ENCODE results near the gene BABAM2.
"Not testable (repeated sequence)": the region's sequence is repeated elsewhere in the genome, so short reads cannot be mapped to it uniquely, and the experiment has no call there.

Gene BABAM2

DNA sequence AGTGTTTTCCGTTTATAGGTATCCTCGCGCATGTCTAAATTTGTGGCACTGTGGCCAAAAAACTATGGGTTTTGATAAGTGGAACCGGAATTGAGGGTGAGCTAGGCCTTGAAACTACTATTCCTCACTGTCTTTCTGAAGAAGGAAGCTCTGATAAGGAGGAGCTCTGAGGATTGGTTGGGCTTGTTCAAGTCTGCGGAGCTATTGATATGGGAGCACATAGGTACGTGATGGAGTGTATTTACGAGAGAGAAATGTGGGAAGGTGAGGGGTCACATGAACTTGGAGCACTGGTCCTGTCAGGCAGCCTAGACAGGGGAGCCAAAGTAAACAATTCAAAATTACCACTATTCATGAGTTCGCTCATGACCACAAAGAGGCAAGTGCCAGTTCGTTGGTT is 131.4 kb downstream of the BABAM2 start:
- no peak for DNase-seq

DNA sequence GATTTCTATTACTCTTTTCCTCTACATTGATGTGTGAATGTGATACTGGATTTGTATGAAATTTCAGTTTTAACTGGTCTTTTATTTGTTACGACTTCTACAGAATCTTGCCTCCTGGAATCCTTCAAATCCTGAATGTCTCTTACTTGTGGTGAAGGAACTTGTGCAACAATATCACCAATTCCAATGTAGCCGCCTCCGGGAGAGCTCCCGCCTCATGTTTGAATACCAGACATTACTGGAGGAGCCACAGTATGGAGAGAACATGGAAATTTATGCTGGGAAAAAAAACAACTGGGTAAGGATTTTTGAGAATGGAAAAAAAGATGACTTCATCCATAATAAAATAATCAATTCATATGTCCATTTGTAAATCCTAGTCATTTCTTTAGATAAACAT is 134.6 kb downstream of the BABAM2 start:
- no peak for DNase-seq

DNA sequence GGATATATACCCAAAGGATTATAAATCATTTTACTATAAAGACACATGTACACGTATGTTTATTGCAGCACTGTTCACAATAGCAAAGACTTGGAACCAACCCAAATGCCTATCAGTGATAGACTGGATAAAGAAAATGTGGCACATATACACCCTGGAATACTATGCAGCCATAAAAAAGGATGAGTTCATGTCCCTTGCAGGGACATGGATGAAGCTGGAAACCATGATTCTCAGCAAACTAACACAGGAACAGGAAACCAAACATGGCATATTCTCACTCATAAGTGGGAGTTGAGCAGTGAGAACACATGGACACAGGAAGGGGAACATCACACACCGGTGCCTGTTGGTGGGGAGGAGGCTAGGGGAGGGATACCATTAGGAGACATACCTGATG is 135.7 kb downstream of the BABAM2 start:
- DNase-seq = not testable (repeated sequence)

DNA sequence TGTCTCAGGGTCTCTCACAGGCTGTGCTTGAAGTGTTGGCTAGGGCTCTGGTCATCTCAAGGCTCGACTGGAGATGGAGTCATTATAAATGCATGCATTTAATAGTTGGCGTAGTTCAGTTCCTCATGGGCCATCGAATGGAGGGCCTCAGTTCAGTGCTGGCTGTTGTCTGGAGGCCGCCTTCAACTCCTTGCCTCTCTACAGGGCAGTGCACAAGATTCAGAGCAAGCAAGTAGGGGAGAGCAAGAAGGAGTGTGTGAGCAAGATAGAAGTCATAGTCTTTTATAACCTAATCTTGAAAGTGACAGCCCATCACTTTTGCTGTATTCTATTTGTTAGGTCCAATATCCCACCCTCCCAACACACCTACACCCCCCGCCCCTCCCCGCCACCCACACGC is 137.5 kb downstream of the BABAM2 start:
- no peak for DNase-seq

DNA sequence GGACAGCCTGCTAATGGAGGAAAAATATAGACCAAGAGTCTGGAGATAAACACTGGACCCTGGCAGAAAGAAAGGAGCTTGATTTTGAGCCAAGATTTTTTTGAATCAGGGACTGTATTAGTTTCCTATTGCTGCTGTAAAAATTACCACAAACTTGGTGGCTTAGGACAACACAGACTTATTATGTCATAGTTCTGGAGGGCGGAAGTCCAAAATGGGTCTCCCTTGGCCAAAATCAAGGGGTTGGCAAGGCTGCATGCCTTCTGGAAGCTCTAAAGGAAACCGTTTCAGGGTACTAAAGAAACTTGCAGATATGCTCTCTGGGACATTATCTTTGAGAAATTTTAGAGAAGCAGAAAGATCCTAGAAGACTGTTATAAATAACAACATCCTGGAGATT is 140.1 kb downstream of the BABAM2 start:
- no peak for DNase-seq

DNA sequence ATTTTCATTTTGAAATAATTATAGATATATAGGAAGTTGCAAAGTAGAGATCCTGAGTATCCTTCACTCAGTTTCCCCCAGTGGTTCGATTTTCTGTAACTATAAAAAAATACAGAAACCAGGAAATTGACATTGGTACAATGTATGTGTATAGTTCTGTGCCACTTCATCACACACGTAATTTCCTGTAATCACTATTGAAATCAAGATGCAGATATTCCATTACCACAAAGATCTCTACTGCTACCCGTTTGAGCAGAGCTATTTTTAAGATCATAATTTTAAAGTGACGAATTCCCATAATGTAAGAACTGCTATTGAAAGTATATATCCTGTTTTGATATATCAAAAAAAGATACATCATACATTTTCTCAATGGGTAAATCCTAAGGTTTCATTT is 142.3 kb downstream of the BABAM2 start:
- no peak for DNase-seq

DNA sequence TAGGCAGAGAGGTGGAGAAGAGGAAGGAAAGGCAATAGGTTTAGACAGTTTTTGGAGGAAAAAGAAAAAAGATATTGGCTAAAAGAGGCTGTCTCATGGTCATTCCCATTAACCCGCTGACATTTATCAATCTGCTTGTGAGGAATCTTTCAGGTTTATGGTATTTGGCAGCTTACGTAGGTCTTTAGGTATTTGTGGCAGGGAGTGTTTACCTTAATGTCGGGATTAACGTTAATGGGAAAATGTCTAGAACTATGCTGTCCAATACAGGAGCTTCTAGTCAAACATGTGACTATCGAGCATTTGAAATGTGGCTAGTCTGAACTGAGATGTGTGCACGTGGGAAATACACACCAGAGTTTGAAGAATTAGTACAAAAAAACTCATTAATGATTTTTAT is 144.2 kb downstream of the BABAM2 start:
- no peak for DNase-seq

DNA sequence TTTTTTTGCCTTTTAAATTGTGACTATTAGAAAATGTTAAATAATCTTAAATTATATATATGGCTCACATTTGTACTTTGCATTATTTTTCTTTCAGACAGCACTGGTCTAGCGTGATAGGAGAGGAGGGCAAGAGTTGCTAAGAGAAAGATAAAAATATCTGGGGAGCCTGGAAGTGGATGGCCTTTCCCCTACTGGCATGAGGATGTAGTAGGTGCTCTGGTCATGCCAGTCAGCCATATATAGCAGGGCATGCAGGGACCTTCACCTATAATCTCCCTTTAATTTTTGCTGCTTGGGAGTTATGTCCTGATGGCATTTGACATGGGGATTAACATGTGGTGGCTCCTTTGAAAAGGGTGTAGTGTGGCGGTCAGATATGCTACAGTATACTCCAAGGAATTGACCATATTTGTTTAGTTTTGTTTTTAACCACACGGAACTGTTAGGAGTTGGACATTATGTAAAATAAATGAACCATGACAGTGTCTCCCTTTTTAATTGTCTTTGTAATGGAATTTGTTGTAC is 144.7 kb downstream of the BABAM2 start:
- no peak for DNase-seq

DNA sequence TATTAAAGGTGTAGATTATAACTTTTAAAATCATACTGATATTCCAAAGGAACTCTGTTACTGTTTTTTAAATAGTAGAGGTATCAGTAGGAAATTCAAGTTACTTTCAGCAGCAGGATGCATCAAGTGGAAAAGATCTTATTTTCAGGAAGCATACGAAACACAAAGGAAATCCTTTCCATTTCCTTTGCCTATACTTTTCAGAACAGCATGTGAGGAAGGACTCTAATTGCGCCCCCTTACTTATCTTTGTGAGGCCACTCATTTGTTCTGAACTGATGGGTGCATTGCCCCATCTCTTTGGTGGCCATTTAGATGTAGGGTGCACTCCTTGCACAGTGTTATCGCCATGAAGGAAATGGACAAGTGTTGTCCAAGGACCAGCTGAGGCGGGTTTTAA is 145.3 kb downstream of the BABAM2 start:
- no peak for DNase-seq

DNA sequence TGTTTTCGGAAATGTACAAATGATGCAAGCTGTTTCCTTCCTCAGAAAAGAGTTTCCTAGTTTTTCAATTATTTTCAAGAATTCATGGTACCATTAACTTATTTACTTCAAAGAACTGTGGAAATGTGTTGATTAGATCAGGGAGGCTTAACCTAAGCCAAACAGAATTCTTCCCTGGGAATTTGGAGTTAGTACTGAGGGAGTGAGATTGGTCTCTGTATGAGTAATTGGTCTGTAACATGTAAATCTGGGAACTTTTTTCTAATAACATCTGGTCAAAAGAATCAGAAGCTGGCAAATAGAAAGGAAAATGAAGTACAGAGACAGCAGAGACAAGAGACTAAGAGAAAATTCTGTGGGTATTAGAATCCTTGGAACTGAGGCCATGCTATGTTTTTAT is 145.8 kb downstream of the BABAM2 start:
- DNase-seq = no peak

DNA sequence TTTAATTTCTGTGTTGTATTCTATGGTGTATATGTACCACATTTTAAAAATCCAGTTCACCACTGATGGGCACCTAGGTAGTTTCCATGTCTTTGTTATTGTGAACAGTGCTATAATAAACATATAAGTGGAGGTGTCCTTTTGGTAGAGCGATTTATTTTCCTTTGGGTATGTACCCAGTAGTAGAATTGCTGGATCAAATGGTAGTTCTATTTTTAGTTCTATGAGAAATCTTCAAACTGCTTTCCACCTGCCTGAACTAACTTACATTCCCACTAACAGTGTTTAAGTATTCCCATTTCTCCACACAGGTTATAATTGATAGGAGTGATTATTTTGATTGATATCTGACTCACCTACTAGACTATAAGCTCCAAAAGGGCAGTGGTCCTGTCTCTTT is 148.2 kb downstream of the BABAM2 start:
- no peak for DNase-seq

DNA sequence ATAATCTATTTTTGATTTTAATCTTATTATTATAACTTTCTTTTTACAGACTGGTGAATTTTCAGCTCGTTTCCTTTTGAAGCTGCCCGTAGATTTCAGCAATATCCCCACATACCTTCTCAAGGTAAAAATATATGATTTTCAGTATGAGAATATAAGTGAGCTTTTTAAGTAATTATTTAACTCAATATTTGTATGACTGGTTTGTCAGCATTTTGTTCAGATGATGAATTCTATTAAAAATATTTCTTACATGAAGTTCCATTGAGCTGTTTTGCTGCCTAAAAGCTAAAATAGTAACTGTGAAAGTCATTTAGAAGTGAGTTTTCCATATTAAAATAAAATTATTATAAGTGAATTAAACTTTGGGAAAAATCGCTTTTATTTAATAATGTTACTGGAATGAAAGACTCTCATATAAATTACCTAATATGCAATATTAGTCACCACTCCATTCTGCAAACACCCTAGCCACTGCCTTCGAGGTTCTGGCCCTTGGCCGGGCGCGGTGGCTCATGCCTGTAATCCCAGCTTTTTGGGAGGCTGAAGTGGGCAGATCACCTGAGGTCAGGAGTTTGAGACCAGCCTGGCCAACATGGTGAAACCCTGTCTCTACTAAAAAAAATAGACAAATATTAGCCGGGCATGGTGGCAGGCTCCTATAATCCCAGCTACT is 155.3 kb downstream of the BABAM2 start:
- no peak for DNase-seq

DNA sequence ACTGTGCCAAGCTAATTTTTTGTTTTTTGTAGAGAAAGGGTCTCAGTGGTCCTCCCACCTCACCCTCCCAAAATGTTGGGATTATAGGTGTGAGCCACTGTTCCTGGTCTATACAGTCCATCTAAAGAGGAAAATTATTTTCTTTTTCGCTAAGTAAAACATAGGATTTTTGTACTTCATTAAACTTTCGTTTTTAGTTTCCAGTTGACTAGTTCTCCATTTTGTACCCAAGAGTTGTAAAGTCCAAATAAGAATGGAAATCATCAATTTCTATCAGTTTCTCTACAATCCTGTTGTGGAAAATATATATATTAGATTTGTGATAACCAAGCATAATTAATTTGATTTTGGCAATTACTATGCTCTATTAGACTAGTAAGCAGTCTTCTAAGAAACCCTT is 156.4 kb downstream of the BABAM2 start:
- no peak for DNase-seq

DNA sequence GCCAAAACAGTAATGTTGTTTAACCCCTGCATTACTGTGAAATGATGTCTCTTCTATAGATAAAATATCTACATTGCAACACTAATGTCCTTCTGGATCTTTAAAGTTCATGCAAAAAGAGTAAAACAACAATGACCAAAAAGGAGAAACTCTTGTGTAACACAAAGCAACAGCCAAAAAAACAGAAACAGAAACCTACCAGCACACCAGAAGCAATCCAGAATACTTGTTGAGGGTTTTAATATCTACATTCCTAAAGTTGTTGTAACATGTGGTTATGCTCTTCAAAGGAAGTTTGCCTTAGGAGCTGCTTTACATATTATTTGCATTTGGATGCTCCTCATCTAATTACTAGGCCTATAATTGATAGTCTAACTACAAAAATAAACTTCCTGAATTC is 157.2 kb downstream of the BABAM2 start:
- no peak for DNase-seq

DNA sequence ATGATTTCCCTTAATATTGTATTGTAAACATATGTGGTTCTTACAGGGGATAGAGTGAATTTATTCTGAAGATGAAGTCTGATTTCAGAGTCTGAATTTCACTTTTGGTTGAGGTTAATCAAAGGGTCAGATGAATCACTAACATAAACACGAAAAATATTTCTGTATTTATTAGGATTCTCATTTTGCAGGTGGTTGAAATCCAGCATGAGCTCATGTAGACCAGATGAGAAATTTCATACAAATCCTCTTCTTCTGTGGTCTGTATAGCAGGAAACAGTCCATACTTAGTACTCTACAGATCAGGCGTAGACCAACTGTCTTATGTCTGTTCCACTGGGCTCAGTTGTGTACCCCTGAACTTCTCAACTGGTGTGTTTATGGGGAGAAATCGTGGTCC is 157.8 kb downstream of the BABAM2 start:
- DNase-seq = no peak

DNA sequence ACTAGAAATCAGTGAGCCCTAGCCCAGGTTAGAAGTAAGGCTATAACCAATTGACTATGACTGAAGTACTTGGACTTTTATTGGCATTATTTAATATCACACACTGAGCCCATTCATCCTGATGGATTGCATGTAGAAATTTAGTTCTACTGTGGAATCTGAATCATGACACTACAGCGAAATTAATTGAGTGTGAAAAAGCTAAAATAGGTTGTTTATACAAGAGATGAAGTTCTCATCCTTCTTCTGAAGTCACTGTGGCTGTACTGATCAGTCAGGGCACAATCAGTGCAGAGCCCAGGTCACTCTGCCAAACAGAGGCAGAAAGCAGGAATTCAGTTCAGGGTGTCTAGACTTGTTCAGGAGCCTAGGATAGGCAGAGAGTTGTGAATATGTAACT is 158.9 kb downstream of the BABAM2 start:
- no peak for DNase-seq

DNA sequence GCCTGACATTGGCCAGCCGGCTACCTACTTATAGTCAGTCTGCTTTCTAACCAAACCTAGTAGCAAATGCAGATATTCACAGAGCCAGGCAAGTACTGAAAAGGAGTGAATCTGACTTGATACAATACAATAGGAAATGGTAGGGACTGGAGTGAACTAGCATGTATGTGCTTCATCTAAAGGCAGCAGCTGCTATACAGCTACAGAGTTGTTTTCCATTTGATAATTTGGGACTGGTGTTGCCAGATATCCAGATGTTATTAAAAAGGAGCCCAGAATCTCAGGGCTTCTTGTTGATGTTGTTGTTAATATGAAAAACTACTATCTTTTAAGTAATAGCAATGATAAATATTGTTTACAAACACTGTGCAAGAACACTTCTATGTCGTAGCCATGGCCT is 159.4 kb downstream of the BABAM2 start:
- no peak for DNase-seq

DNA sequence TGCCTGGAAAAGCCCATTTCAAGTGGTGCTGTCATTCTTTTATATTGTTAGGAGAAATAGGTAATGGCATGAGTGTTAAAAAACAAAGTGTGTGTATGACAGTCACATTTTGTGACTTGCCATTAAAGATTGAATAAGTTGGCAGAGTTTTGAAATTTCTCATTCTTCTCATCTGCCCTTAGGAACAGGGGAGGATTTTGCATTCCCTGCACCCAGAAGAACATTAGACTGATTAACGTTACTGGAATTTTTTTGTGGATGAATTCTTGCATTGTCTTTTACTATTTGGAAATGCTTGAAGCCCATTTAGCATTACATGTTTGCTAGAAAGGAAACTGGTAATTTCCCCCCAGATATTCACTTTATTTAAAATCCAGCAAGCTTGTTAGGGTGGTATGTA is 162.2 kb downstream of the BABAM2 start:
- DNase-seq = no peak

DNA sequence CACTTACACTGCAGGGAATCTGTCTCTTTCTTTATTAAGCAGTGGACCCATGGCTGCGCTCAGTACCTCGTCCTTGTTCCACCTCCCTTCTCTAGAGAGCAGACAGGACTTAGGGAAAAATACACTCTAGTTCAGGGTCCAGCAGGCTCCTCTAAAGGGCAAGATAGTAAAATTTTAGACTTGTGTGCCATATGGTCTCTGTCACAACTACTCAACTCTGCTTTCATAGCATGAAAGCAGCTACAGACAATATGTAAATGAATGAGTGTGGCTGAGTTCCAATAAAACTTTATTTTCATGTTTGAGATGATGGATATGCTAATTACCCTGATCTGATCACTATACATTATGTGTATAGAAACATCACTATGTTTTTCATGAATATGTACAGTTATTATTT is 163.1 kb downstream of the BABAM2 start:
- DNase-seq = no peak

DNA sequence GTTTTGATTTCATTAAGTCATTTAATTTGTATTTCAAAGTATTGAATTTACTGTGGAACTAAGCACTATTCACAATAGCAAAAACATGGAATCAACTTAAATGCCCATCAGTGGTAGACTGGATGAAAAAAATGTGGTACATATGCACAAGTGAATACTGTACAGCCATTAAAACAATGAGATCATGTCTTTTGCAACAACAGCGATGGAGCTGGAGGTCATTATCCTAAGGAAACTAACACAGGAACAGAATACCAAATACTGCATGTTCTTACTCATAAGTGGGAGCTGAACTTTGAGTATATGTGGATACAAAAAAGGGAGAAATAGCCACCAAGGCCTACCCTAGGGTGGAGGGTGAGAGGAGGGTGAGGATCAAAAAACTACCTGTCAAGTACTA is 164.4 kb downstream of the BABAM2 start:
- DNase-seq = no peak

DNA sequence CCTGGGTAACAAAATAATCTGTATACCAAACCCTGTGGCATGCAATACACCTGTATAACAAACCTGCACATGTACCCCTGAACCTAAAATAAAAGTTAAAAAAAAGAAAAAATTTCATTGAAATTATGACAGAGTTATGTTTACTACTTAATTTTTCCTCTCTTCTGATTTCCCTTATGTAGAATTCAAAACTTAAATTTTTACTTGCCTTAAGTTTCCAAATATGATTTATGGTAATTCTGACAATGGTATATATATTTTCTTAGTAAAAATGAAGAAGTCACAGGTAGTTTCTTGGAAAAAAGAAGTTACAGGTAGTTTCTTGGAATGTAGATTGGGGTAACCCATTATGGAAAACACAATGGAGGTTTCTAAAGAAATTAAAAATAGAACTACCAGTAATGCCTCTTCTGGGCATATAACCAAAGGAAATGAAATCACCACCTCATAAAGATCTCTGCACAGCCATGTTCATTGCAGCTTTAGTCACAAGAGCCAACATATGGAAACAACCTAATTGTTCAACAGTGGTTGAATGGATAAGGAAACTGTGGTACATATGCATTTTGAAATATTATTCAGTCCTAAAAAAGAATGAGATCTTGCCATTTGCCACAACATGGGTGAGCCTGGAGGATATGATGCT is 164.9 kb downstream of the BABAM2 start:
- no peak for DNase-seq

DNA sequence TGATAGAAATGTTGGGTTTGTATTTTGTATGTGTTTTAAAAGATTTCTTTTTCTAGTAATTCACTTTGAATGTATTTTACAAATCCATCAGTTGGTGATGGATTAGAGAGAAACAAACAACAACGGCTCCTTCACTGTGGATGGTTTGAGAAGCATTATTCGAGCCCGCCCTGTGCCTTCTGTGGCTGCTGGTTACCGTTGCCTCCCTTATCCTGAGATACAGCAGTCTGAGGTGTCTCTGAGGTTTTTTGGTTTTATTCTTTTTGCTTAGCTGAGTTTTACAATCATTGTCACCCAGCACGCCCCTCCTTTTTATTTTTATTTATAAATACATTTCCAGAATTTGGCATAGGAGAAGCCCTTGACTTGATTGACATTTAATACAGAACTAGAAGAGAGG is 168.3 kb downstream of the BABAM2 start:
- no peak for DNase-seq

DNA sequence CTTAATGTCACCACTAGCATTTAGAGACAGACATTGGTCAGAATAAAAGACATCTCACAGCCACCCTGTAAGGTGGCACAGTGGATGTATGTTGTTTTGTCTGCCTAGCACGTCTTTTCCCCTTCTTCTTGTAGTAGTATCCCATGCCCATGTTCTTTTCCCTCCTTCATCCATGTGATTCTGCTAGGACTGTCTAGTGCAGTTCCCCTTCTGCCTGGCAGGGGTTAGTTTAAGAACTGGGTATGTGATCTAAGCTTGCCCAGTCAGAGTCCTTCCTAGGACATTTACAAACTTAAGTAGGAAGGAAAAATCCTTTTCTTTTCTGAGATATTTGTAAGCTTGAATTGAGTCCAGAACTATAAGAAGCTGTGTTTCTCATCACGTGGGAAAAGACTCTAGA is 172.3 kb downstream of the BABAM2 start:
- DNase-seq = no peak

Data from amygdala (tissue), 56 donors.